MCF 10A (cell line): ENCODE measurements around the gene PTPRT. TPM values are rescaled to one million over a fixed set of nuclear protein-coding genes. Genes with fewer than 3 reads are reported as not detected.

ENCODE experiments used
- BruUV-seq: library from RNA; stranded (reverse); fragments of 400-500 nt; replicated peaks from 2 replicates; lab custom pipeline; 2021; lab: Mats Ljungman, UMichigan
- CTCF ChIA-PET: fragments of 300-600 bp; sonication (Branson Sonifier 250); formaldehyde crosslinking; extraction: SDS; loops from one replicate; lab custom pipeline; 2021; ENCODE audit warnings: antibody characterized with exemption, inconsistent platforms; lab: Yijun Ruan, JAX
- POLR2A ChIA-PET: fragments of 300-600, 350-650 bp; sonication (Branson Sonifier 250); formaldehyde crosslinking; extraction: SDS; loops from one replicate; lab custom pipeline; 2020; ENCODE audit warnings: antibody characterized with exemption, inconsistent platforms; lab: Yijun Ruan, JAX
- DNase-seq: peaks from one replicate; pipeline ENCODE4 v3.0.0-alpha.2; 2018; ENCODE audit not compliant: unreplicated experiment
- H3K27ac Mint-ChIP-seq: one replicate; pipeline ENCODE4 v1.8.0; 2022; ENCODE audit warnings: mild to moderate bottlenecking, low read depth, mixed read lengths; ENCODE audit not compliant: unreplicated experiment
- H3K27me3 Mint-ChIP-seq: one replicate; pipeline ENCODE4 v1.8.0; 2022; ENCODE audit warnings: mixed read lengths; ENCODE audit not compliant: insufficient read depth, unreplicated experiment
- H3K36me3 Mint-ChIP-seq: one replicate; pipeline ENCODE4 v1.8.0; 2022; ENCODE audit warnings: mild to moderate bottlenecking, moderate library complexity, mixed read lengths; ENCODE audit not compliant: insufficient read depth, unreplicated experiment
- H3K4me1 Mint-ChIP-seq: one replicate; pipeline ENCODE4 v1.8.0; 2022; ENCODE audit warnings: mixed read lengths; ENCODE audit not compliant: insufficient read depth, unreplicated experiment
- H3K4me3 Mint-ChIP-seq: one replicate; pipeline ENCODE4 v1.8.0; 2022; ENCODE audit warnings: mild to moderate bottlenecking, moderate library complexity, mixed read lengths; ENCODE audit not compliant: unreplicated experiment
- H3K9me3 Mint-ChIP-seq: one replicate; pipeline ENCODE4 v1.8.0; 2022; ENCODE audit warnings: mixed read lengths; ENCODE audit not compliant: unreplicated experiment
- CTCF ChIP-seq: fragments of 200-600 bp; IDR thresholded peaks from one replicate; pipeline ENCODE4 v1.8.0; 2022; ENCODE audit warnings: antibody characterized with exemption, mild to moderate bottlenecking; ENCODE audit not compliant: unreplicated experiment
- intact Hi-C: fragments of 100-400 bp; cut with micrococcal nuclease; formaldehyde crosslinking; loops from 2 replicates; pipeline ENCODE4 v1.14.1; 2022
- total RNA-seq: library from RNA; stranded (reverse); gene quantifications from 2 replicates; pipeline ENCODE4 v1.2.3, GENCODE V29; 2022

PTPRT gene
- total RNA-seq, 1 experiment from 2014 or later, result not detected

- H3K4me1 Mint-ChIP-seq, result no peaks in the 10 kb centered on the region
- TF ChIP-seq CTCF, result no peak
- H3K36me3 Mint-ChIP-seq, result no peaks in the 10 kb centered on the region
- H3K27ac Mint-ChIP-seq, result no peak overlapping the region
- H3K9me3 Mint-ChIP-seq, result peaks cover 61% of the 10 kb centered on the region
- ChIA-PET POLR2A (interaction anchor here (0.6 kb wide), 1 partner anchor 320 kb away, joined by 3 read pairs; no protein-coding TSS in a partner anchor), CTCF (no interaction called here)
- H3K27me3 Mint-ChIP-seq, result no peaks in the 10 kb centered on the region
- DNase-seq, result no peak
- BruUV-seq, result no TSS peak
- intact Hi-C loops, result no loop called here
- H3K4me3 Mint-ChIP-seq, result no peak overlapping the region
Observed at GRCh38 chr20:42461291-42461690, 728.4 kb downstream of the PTPRT start.

GRCh38 chr20:42447270-42447669 lies 742.4 kb downstream of the PTPRT start:
- no peak for TF ChIP-seq CTCF
- CTCF ChIA-PET, result no interaction called here
- Mint-ChIP-seq H3K36me3 (no peaks in the 10 kb centered on the region), H3K27ac (no peak overlapping the region), H3K9me3 (peaks cover 42% of the 10 kb centered on the region), H3K4me1 (no peaks in the 10 kb centered on the region), H3K4me3 (no peak overlapping the region), H3K27me3 (no peaks in the 10 kb centered on the region)
- intact Hi-C loops, result no loop called here
- DNase-seq, result no peak
- BruUV-seq, result no TSS peak
- POLR2A ChIA-PET, result interaction anchor here (0.7 kb wide), 1 partner anchor 36 kb away, joined by 4 read pairs; no protein-coding TSS in a partner anchor

- CTCF ChIA-PET, result no interaction called here
- BruUV-seq, result no TSS peak
- H3K36me3 Mint-ChIP-seq, result no peaks in the 10 kb centered on the region
- no peaks in the 10 kb centered on the region for H3K27me3 Mint-ChIP-seq
- H3K4me3 Mint-ChIP-seq, result no peak overlapping the region
- no peak overlapping the region for H3K27ac Mint-ChIP-seq
- TF ChIP-seq CTCF, result no peak
- H3K4me1 Mint-ChIP-seq, result no peaks in the 10 kb centered on the region
- POLR2A ChIA-PET, result no interaction called here
- intact Hi-C loops, result no loop called here
- peaks cover 33% of the 10 kb centered on the region for H3K9me3 Mint-ChIP-seq
- DNase-seq, result no peak
Observed at GRCh38 chr20:42444799-42445198, 744.9 kb downstream of the PTPRT start.

GRCh38 chr20:42443200-42443599 lies 746.5 kb downstream of the PTPRT start:
- ChIA-PET POLR2A (no interaction called here), CTCF (interaction anchor here (0.5 to 1.2 kb wide), 2 partner anchors 25 to 704 kb away, joined by 3 read pairs; no protein-coding TSS in a partner anchor)
- no peak for TF ChIP-seq CTCF
- no TSS peak for BruUV-seq
- Mint-ChIP-seq H3K4me3 (no peak overlapping the region), H3K27ac (no peak overlapping the region), H3K36me3 (no peaks in the 10 kb centered on the region), H3K27me3 (no peaks in the 10 kb centered on the region), H3K4me1 (no peaks in the 10 kb centered on the region), H3K9me3 (peaks cover 40% of the 10 kb centered on the region)
- intact Hi-C loops, result no loop called here
- no peak for DNase-seq
